ENCODE measurements around the gene CP. TPM values are rescaled to one million over a fixed set of nuclear protein-coding genes. Genes with fewer than 3 reads are reported as not detected.

Gene CP
- total and polyA plus RNA-seq, 9 of the 15 experiments (the other 6 are each of a cell fraction or from before 2014, with no cell fraction given): 0.30 to 0.75 TPM; not detected in 7

GRCh38 chr3:149266736-149267135, 45.1 kb upstream of the CP start:
- ATAC-seq (no peak), DNase-seq (ENCODE audit: extremely low read depth in 1 of 4, low spot score in 3 of 4) (no peak), FAIRE-seq (no peak)
- Histone ChIP-seq H4K20me1 (replicated peaks; ENCODE audit: control insufficient read depth, insufficient read depth, low read length) (no peaks in the 10 kb centered on the region), H3K27me3 (ENCODE audit: control insufficient read depth in 2 of 2, insufficient read depth in 2 of 2, low read length in 2 of 2) (peaks cover 2 to 4% of the 10 kb centered on the region in 2 experiments; a peak in 2 of 5 replicates), H3K79me2 (ENCODE audit: control insufficient read depth, insufficient read depth, low read length) (no peaks in the 10 kb centered on the region), H3K9me1 (ENCODE audit: control insufficient read depth, insufficient read depth, low read length) (no peaks in the 10 kb centered on the region), H3K4me3 (no peak overlapping the region), H3K9me3 (replicated peaks; ENCODE audit: control insufficient read depth, insufficient read depth, low read depth, low read length) (no peaks in the 10 kb centered on the region), H3K4me2 (ENCODE audit: insufficient read depth, low read length) (no peak overlapping the region), H2AFZ (ENCODE audit: low read depth, low read length) (no peak overlapping the region), H3K27ac (ENCODE audit: extremely low read depth, low read depth, low read length) (no peak overlapping the region), H3K9ac (ENCODE audit: insufficient read depth in 1 of 2, low read depth in 2 of 2, low read length in 2 of 2) (no peak overlapping the region), H3K36me3 (ENCODE audit: control insufficient read depth, insufficient read depth, low read length) (no peaks in the 10 kb centered on the region), H3K4me1 (replicated peaks in 1 of 2; ENCODE audit: control insufficient read depth in 2 of 2, insufficient read depth in 2 of 2, low read length in 2 of 2) (no peaks in the 10 kb centered on the region)
- ChIA-PET CTCF (ENCODE audit: low intra/inter-chr PET ratio) (interaction anchor here (0.5 kb wide), 1 partner anchor 227 kb away, joined by 3 read pairs; no protein-coding TSS in a partner anchor), POLR2A (no interaction called here)
- TF ChIP-seq NUFIP1 (IDR thresholded peaks at IDR 0.05; ENCODE audit: partially characterized antibody): no peak
- TF ChIP-seq RCOR1 (IDR thresholded peaks at IDR 0.05; ENCODE audit: borderline replicate concordance in 1 of 2, low read depth in 2 of 2, low read length in 2 of 2): no peak
- in situ Hi-C loops (cut with MboI) (no loop called here), intact Hi-C loops (cut with micrococcal nuclease) (no loop called here)
- BruUV-seq (replicated peaks): no TSS peak

GRCh38 chr3:149263856-149264255, 42.2 kb upstream of the CP start:
- no peaks in the 10 kb centered on the region for H3K9me3 ChIP-seq (replicated peaks; ENCODE audit: control insufficient read depth, insufficient read depth, low read depth, low read length)
- no peaks in the 10 kb centered on the region for H3K4me1 ChIP-seq (replicated peaks in 1 of 2; ENCODE audit: control insufficient read depth in 2 of 2, insufficient read depth in 2 of 2, low read length in 2 of 2)
- no peak overlapping the region for H3K9ac ChIP-seq (ENCODE audit: insufficient read depth in 1 of 2, low read depth in 2 of 2, low read length in 2 of 2)
- no peak overlapping the region for H2AFZ ChIP-seq (ENCODE audit: low read depth, low read length)
- no peak overlapping the region for H3K4me2 ChIP-seq (ENCODE audit: insufficient read depth, low read length)
- no peaks in the 10 kb centered on the region for H3K36me3 ChIP-seq (ENCODE audit: control insufficient read depth, insufficient read depth, low read length)
- BruUV-seq (replicated peaks): no TSS peak
- ATAC-seq (no peak), DNase-seq (ENCODE audit: extremely low read depth in 1 of 4, low spot score in 3 of 4) (no peak), FAIRE-seq (no peak)
- intact Hi-C loops (cut with micrococcal nuclease) (no loop called here), in situ Hi-C loops (cut with MboI) (no loop called here)
- ChIA-PET CTCF (ENCODE audit: low intra/inter-chr PET ratio) (no interaction called here), POLR2A (no interaction called here)
- 0% methylated on average over 1 of the region's 1 CpG for WGBS (ENCODE audit: insufficient coverage, low coverage, missing lambda C conversion rate)
- no peak overlapping the region for H3K27ac ChIP-seq (ENCODE audit: extremely low read depth, low read depth, low read length)
- H3K79me2 ChIP-seq (ENCODE audit: control insufficient read depth, insufficient read depth, low read length): no peaks in the 10 kb centered on the region
- H4K20me1 ChIP-seq (replicated peaks; ENCODE audit: control insufficient read depth, insufficient read depth, low read length): no peaks in the 10 kb centered on the region
- H3K4me3 ChIP-seq: no peak overlapping the region
- TF ChIP-seq TOE1 (IDR thresholded peaks at IDR 0.05; ENCODE audit: borderline replicate concordance) (no peak), TOE1 (CRISPR knock-in tag; IDR thresholded peaks at IDR 0.05; ENCODE audit: borderline replicate concordance, low read depth) (no peak), ZBTB40 (IDR thresholded peaks at IDR 0.05) (0 out of 2 replicates have a peak, but pooled peaks have one; percentile 26), ZBTB40 (CRISPR knock-in tag; IDR thresholded peaks at IDR 0.05) (no peak)
- H3K27me3 ChIP-seq (ENCODE audit: control insufficient read depth in 2 of 2, insufficient read depth in 2 of 2, low read length in 2 of 2): no peaks in the 10 kb centered on the region; a peak in 3 of 5 replicates
- H3K9me1 ChIP-seq (ENCODE audit: control insufficient read depth, insufficient read depth, low read length): no peaks in the 10 kb centered on the region
